ENCODE results near the gene XRN1. TPM values are rescaled to one million over a fixed set of nuclear protein-coding genes. Genes with fewer than 3 reads are reported as not detected.

The XRN1 gene
- total and polyA plus RNA-seq, 2 of the 8 experiments (the other 6 are each of a cell fraction or from before 2014, with no cell fraction given): 1.9 to 17.2 TPM

GRCh38 chr3:142467768-142468167 is 19.9 kb upstream of the XRN1 start:
- Histone ChIP-seq H3K14ac (ENCODE audit: insufficient read length) (no peak overlapping the region), H4K8ac (ENCODE audit: extremely low read depth, insufficient read depth, low read length) (no peak overlapping the region; the same call in 1 of the 2 replicates), H2BK15ac (ENCODE audit: low read length) (no peak overlapping the region), H3K27ac (ENCODE audit: low read depth, low read length) (no peak overlapping the region), H3K9ac (replicated peaks in 1 of 4; ENCODE audit: extremely low read depth in 1 of 4, low read depth in 3 of 4, low read length in 3 of 4) (no peak overlapping the region), H3K4me1 (replicated peaks in 1 of 4; ENCODE audit: control insufficient read depth in 3 of 4, insufficient read depth in 4 of 4, low read length in 3 of 4) (no peaks in the 10 kb centered on the region), H2BK12ac (ENCODE audit: low read depth, low read length) (no peak overlapping the region), H3K36me3 (ENCODE audit: control insufficient read depth in 2 of 4, insufficient read depth in 4 of 4, low read length in 3 of 4) (no peaks in the 10 kb centered on the region; a peak in 1 of 8 replicates), H3K79me1 (ENCODE audit: low read depth, low read length) (no peaks in the 10 kb centered on the region), H4K91ac (replicated peaks; ENCODE audit: insufficient read length, low read length) (no peak overlapping the region), H3K4me2 (ENCODE audit: insufficient read depth in 1 of 2, low read depth in 2 of 2, low read length in 2 of 2) (no peak overlapping the region), H4K5ac (ENCODE audit: insufficient read length, low read depth, low read length) (no peak overlapping the region), H3K4me3 (ENCODE audit: extremely low read depth in 1 of 4, insufficient read depth in 2 of 4, low read depth in 3 of 4, low read length in 4 of 4) (no peak overlapping the region), H3K23me2 (ENCODE audit: low read depth, low read length) (no peaks in the 10 kb centered on the region), H3K9me3 (ENCODE audit: insufficient read depth in 2 of 2, low read depth in 1 of 2, low read length in 1 of 2) (no peaks in the 10 kb centered on the region), H2BK20ac (ENCODE audit: low read length) (no peak overlapping the region), H4K20me1 (replicated peaks in 1 of 2; ENCODE audit: control insufficient read depth in 1 of 2, insufficient read depth in 2 of 2, low read length in 2 of 2) (no peaks in the 10 kb centered on the region), H2AK5ac (ENCODE audit: low read depth, low read length) (no peak overlapping the region), H3K18ac (ENCODE audit: extremely low read depth, low read length) (no peak overlapping the region), H2BK120ac (replicated peaks; ENCODE audit: low read depth, low read length) (no peak overlapping the region), H3K23ac (ENCODE audit: insufficient read length) (no peak overlapping the region), H3K56ac (replicated peaks; ENCODE audit: insufficient read length, low read depth, low read length) (no peak overlapping the region), H3K4ac (replicated peaks; ENCODE audit: insufficient read length, low read depth, low read length) (no peak overlapping the region), H3K79me2 (ENCODE audit: control insufficient read depth in 1 of 2, insufficient read depth in 2 of 2, low read length in 2 of 2) (no peaks in the 10 kb centered on the region), H2AFZ (ENCODE audit: low read length) (no peak overlapping the region), H2BK5ac (ENCODE audit: low read depth, low read length) (no peak overlapping the region), H3K27me3 (replicated peaks in 1 of 4; ENCODE audit: control insufficient read depth in 3 of 4, extremely low read depth in 1 of 4, insufficient read depth in 3 of 4, low read length in 3 of 4) (no peaks in the 10 kb centered on the region)
- TF ChIP-seq CBX5 (IDR thresholded peaks at IDR 0.05; ENCODE audit: low read depth, low read length) (no peak), EP300 (IDR thresholded peaks at IDR 0.05; ENCODE audit: borderline replicate concordance in 1 of 2, low read depth in 2 of 2, low read length in 2 of 2) (no peak), BRCA1 (IDR thresholded peaks at IDR 0.05; ENCODE audit: low read depth, low read length) (no peak), SIN3A (conservative IDR thresholded peaks at IDR 0.05 in 1 of 2, IDR thresholded peaks at IDR 0.05 in 1 of 2; ENCODE audit: low read depth in 1 of 2, low read length in 2 of 2) (no peak), SRF (IDR thresholded peaks at IDR 0.05; ENCODE audit: low read depth, low read length) (no peak), RBBP5 (IDR thresholded peaks at IDR 0.05; ENCODE audit: borderline replicate concordance, low read depth, low read length) (no peak)
- WGBS, 2 experiments (ENCODE audit: extremely low coverage in 1 of 2, insufficient coverage in 1 of 2, insufficient read length in 1 of 2, insufficient replicate concordance in 2 of 2, low coverage in 1 of 2, low lambda C conversion rate in 2 of 2, missing lambda C conversion rate in 1 of 2): 91% methylated on average over 3 of the region's 3 CpGs; no CpG with 5 or more reads in 1 of the 2 experiments
- FAIRE-seq (no peak), DNase-seq (ENCODE audit: low read depth in 1 of 2, low spot score in 2 of 2) (no peak)
- POLR2A ChIA-PET (ENCODE audit: partially characterized antibody): no interaction called here
- CTCF ChIA-PET (ENCODE audit: partially characterized antibody): no interaction called here
